Vagina (tissue), 2 donors: ENCODE measurements around the gene WDR12.

Experiments
- POLR2A ChIP-seq, 2 donors: fragments of 450-650 bp; IDR thresholded peaks; one replicate each; pipeline ENCODE4 v1.6.1; 2017; ENCODE audit warnings: antibody characterized with exemption in 2 of 2, mild to moderate bottlenecking in 2 of 2, moderate library complexity in 2 of 2
- TF ChIP-seq, protein P1 (sequence below), 3 experiments: fragments of 450-650 bp in 2 of 3; fragments of 200-600 bp in 1 of 3; sonication (generic) in 1 of 3; IDR thresholded peaks; one replicate each; pipeline ENCODE4 v1.5.1; 2017 to 2019; ENCODE audit warnings: antibody characterized with exemption in 3 of 3, mild to moderate bottlenecking in 2 of 3, moderate library complexity in 2 of 3

DNA sequence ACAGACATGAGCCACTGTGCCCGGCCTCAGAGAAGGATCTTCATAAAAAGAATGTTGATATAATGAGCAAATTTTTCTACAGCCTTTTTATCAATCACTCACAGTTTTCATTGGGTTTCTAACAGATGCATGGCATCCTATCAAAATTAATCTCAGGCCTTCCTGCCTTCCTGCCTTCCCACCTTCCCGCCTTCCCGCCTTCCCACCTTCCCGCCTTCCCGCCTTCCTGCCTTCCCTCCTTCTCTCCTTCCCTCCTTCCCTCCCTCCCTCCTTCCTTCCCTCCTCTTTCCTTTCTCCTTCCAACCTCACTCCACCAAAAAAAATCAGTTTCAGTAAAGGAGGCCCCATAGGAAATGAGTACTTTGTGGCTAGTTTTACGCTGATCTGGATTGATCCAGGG is 49.1 kb upstream of the WDR12 start:
- no peak for TF ChIP-seq POLR2A (IDR thresholded peaks at IDR 0.05)
- TF ChIP-seq, protein P1, sequence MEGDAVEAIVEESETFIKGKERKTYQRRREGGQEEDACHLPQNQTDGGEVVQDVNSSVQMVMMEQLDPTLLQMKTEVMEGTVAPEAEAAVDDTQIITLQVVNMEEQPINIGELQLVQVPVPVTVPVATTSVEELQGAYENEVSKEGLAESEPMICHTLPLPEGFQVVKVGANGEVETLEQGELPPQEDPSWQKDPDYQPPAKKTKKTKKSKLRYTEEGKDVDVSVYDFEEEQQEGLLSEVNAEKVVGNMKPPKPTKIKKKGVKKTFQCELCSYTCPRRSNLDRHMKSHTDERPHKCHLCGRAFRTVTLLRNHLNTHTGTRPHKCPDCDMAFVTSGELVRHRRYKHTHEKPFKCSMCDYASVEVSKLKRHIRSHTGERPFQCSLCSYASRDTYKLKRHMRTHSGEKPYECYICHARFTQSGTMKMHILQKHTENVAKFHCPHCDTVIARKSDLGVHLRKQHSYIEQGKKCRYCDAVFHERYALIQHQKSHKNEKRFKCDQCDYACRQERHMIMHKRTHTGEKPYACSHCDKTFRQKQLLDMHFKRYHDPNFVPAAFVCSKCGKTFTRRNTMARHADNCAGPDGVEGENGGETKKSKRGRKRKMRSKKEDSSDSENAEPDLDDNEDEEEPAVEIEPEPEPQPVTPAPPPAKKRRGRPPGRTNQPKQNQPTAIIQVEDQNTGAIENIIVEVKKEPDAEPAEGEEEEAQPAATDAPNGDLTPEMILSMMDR (IDR thresholded peaks at IDR 0.05): no peak
